Measurements from ENCODE around the gene TNS1. TPM values are rescaled to one million over a fixed set of nuclear protein-coding genes. Genes with fewer than 3 reads are reported as not detected.

The TNS1 gene
- total RNA-seq, 2 donors from 2014 or later = 0.27 to 5.1 TPM

DNA sequence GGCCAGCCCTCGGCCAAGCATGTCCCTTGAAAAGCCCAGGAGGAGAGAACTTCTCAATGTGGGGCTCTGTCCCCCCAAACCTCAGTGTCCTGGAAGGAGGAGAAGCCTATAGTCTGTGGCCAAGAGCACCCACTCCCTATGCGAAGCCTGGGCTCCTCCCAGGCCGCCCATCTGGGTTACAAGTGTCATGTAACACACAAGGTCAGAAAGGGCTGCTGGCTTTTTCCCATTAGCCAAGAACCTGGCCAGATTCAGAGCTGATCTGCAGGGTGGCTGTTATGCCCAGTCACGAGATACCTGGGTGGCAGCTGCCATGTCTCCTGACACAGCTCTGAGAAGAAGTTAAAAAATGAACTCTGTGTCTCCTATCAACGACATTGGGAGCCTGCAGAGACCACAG, 170.7 kb downstream of the TNS1 start:
- no peak overlapping the region for H3K27ac Mint-ChIP-seq
- no peaks in the 10 kb centered on the region for H3K36me3 Mint-ChIP-seq
- DNase-seq (ENCODE audit: low spot score in 2 of 2) (no peak), ATAC-seq (no peak)
- H3K9me3 Mint-ChIP-seq = no peaks in the 10 kb centered on the region

DNA sequence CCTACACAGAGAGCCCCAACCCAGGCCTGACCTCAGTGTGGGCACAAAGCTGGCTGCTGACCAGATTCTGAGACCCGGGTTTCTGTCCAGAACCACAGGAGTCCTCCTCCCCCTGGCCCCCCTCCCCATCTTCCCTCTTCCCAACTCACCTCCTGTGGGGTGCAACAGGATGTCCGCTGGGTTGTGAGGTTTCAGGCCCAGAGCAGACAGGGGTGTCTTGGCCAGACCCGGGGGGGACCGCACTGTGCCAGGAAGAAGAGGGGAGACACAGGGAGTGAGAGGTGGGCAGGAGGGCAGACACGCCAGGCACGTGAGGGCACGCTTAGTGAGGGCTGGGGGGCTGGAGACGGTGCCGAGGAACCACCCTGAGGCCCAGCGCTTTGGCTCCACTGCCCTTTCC, 171.5 kb downstream of the TNS1 start:
- no peak overlapping the region for H3K27ac Mint-ChIP-seq
- no peaks in the 10 kb centered on the region for H3K9me3 Mint-ChIP-seq
- DNase-seq (ENCODE audit: low spot score in 2 of 2) (no peak), ATAC-seq (no peak)
- no peaks in the 10 kb centered on the region for H3K36me3 Mint-ChIP-seq

- DNase-seq (ENCODE audit: low spot score in 2 of 2) (no peak), ATAC-seq (no peak)
- H3K27ac Mint-ChIP-seq = peak overlapping the region in 1 of 2 donors; percentile 36
- no peaks in the 10 kb centered on the region for H3K9me3 Mint-ChIP-seq
- H3K36me3 Mint-ChIP-seq = no peaks in the 10 kb centered on the region
Measured at GRCh38 chr2:217830807-217831206, 172.0 kb downstream of the TNS1 start.

- no peaks in the 10 kb centered on the region for H3K36me3 Mint-ChIP-seq
- H3K27ac Mint-ChIP-seq = no peak overlapping the region
- DNase-seq (ENCODE audit: low spot score in 2 of 2) = no peak
- ATAC-seq = no peak
- no peaks in the 10 kb centered on the region for H3K9me3 Mint-ChIP-seq
Measured at GRCh38 chr2:217830061-217830460, 172.7 kb downstream of the TNS1 start.

DNA sequence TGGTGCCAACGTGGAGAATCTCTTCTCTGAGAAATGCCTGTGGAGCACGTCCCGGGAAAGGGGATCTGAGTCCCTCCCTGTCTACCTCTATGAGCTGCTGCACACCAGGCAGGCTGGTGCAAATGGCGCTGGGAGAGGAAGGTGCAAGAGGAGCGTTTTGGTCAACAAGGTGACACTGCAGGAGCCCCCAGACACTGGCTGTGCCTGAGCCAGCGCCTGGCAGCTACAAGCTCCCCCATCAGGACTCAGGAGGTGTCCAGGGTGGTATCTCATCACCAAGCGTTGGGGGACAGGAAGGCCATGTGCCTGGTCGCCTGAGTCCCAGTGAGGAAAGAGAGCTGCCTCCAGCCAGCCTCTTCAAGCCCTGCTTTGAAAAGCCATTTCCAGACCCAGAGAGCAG, 173.4 kb downstream of the TNS1 start:
- no peaks in the 10 kb centered on the region for H3K9me3 Mint-ChIP-seq
- ATAC-seq = no peak
- no peak overlapping the region for H3K27ac Mint-ChIP-seq
- H3K36me3 Mint-ChIP-seq = no peaks in the 10 kb centered on the region
- DNase-seq (ENCODE audit: low spot score in 2 of 2) = no peak

GRCh38 chr2:217828336-217828735, 174.5 kb downstream of the TNS1 start:
- no peaks in the 10 kb centered on the region for H3K36me3 Mint-ChIP-seq
- no peak for DNase-seq (ENCODE audit: low spot score in 2 of 2)
- no peak for ATAC-seq
- no peak overlapping the region for H3K27ac Mint-ChIP-seq
- no peaks in the 10 kb centered on the region for H3K9me3 Mint-ChIP-seq

DNA sequence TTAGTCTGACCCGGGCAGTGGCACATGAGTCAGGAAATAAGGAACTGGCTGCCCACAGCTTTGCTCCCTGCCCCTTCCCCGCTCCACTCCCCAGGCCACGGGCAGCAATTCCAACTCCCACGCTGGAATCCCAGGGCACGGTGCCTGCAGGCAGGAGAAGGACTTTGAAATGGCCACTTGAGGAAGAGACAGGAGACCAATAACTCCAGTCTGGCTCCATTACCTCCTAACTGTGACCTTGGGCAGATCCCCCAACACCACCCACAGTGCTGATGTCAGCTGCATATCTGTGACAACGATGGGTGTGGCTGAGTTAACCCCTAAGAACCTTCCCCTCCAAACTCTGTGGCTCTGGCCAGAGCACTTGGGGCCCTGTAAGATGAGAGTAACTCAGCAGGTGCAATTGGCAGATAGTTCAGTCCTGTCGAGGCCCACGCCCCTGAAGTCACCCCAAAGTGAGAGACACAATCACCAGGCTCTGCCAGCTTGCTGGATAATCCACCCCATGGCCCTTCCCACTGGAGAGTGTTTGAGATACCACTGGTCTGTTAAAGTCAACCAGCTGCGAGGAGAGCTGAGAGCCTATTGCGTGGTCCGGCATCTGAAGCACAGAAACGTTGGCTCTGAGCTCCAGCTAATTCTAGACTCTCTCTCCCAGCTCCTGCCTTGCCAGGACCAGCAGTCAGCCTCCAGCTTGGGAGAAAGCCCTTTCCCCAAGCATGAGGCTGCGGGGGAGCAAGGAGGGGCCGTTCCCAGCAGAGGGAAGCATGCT, 175.2 kb downstream of the TNS1 start:
- no peak for DNase-seq (ENCODE audit: low spot score in 2 of 2)
- no peak for ATAC-seq
- H3K27ac Mint-ChIP-seq = no peak overlapping the region
- H3K36me3 Mint-ChIP-seq = no peaks in the 10 kb centered on the region
- H3K9me3 Mint-ChIP-seq = no peaks in the 10 kb centered on the region

- H3K27ac Mint-ChIP-seq = no peak overlapping the region
- DNase-seq (ENCODE audit: low spot score in 2 of 2) (no peak), ATAC-seq (no peak)
- no peaks in the 10 kb centered on the region for H3K36me3 Mint-ChIP-seq
- H3K9me3 Mint-ChIP-seq = no peaks in the 10 kb centered on the region
Measured at GRCh38 chr2:217826991-217827390, 175.8 kb downstream of the TNS1 start.

GRCh38 chr2:217826520-217826919, 176.3 kb downstream of the TNS1 start:
- Mint-ChIP-seq H3K9me3 (no peaks in the 10 kb centered on the region), H3K36me3 (no peaks in the 10 kb centered on the region), H3K27ac (no peak overlapping the region)
- ATAC-seq (no peak), DNase-seq (ENCODE audit: low spot score in 2 of 2) (no peak)

DNA sequence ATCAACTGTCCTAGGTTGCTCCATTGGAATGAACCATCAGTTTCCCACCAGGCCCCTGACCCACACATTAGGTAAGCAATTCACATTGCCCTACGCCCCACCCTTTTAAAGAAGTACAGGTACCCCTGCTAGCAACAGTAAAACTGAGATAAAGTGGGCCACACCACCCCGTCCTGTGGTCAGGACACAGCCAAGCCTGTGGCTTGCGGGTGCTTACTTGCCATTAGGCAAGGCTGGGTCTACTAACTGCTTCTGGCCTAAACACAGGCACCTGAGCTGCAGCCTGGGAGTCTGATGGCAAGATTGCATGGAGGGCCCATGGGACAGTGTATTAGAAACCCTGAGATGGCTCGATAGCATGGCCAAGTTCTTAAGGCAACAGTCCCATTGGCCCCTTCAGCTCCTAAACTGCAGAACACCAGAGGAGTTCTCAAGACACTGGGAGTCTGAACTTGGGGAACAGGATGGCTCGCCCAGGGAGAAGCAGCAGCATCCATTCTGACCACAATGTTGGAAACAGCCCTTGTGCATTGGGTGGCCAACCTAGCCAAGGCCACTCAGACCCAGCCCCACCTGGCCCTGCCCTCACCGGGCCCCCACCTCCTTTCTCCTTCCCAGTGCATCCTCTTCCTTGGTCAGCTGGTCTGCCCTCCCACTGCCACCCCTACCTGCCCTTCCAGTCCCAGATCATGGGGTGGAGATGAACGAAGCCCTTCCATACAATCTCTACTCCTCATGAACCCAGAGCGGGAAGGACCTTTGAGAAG, 177.1 kb downstream of the TNS1 start:
- no peaks in the 10 kb centered on the region for H3K36me3 Mint-ChIP-seq
- ATAC-seq (no peak), DNase-seq (ENCODE audit: low spot score in 2 of 2) (no peak)
- H3K27ac Mint-ChIP-seq = no peak overlapping the region
- no peaks in the 10 kb centered on the region for H3K9me3 Mint-ChIP-seq

DNA sequence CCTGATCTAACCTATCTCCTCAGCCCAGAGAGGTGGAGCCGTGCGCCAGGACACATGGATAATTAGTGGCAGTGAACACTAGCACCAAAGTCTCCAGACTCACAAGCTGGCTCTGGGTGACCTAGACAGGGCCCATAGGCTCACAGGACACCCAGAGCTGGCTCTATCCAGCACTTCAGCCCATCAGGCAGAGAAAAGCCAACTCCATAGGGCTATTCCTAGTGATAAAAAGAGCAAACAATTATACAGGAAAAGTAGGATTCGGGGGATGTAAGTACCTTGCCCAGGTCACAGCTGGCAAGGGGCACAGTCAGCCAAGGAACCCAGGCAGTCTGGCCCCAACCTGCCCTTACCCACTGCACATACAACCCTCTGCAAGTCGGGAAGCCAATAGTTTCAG, 178.6 kb downstream of the TNS1 start:
- Mint-ChIP-seq H3K27ac (no peak overlapping the region), H3K9me3 (no peaks in the 10 kb centered on the region), H3K36me3 (no peaks in the 10 kb centered on the region)
- DNase-seq (ENCODE audit: low spot score in 2 of 2) (no peak), ATAC-seq (no peak)

GRCh38 chr2:217823626-217824025, 179.2 kb downstream of the TNS1 start:
- no peak for ATAC-seq
- no peak overlapping the region for H3K27ac Mint-ChIP-seq
- DNase-seq (ENCODE audit: low spot score in 2 of 2) = no peak
- H3K36me3 Mint-ChIP-seq = no peaks in the 10 kb centered on the region
- H3K9me3 Mint-ChIP-seq = no peaks in the 10 kb centered on the region

GRCh38 chr2:217822296-217823252, 180.2 kb downstream of the TNS1 start:
- H3K9me3 Mint-ChIP-seq = no peaks in the 10 kb centered on the region
- H3K27ac Mint-ChIP-seq = peak overlapping the region in 1 of 2 donors; percentile 16
- ATAC-seq (no peak), DNase-seq (ENCODE audit: low spot score in 2 of 2) (no peak)
- no peaks in the 10 kb centered on the region for H3K36me3 Mint-ChIP-seq

DNA sequence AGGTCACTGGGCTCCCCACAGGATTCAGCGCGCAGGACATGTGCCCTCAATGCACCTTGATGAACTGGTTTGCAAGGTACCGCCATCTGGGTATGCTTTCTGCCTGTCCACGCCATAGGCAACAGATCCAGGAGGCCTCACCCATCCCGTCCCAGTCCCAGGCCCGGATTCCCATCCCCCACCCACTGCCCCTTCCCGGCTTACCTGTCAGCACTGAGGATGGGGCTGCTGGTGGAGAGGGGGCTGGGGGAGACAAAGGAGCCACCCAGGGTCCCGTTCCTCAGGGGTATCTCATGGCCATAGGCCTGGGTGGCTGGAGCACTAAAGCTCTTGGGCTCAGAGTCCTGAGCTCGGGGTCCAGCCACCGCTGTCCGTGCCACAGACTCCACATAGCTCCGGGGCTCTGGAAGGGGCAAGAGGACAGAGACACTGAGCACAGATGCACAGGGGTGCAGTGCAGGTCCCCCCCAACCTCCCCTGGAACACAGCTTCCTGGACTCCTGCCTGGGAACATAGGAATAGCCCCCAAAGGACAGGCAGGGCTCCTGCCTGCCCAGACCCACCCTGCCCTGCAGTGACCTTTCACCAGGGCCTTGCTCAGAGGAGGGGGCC, 181.2 kb downstream of the TNS1 start:
- DNase-seq (ENCODE audit: low spot score in 2 of 2) (no peak), ATAC-seq (no peak)
- Mint-ChIP-seq H3K9me3 (no peaks in the 10 kb centered on the region), H3K36me3 (no peaks in the 10 kb centered on the region), H3K27ac (no peak overlapping the region)

GRCh38 chr2:217820904-217821303, 181.9 kb downstream of the TNS1 start:
- DNase-seq (ENCODE audit: low spot score in 2 of 2) (no peak), ATAC-seq (no peak)
- Mint-ChIP-seq H3K27ac (no peak overlapping the region), H3K36me3 (no peaks in the 10 kb centered on the region), H3K9me3 (no peaks in the 10 kb centered on the region)

DNA sequence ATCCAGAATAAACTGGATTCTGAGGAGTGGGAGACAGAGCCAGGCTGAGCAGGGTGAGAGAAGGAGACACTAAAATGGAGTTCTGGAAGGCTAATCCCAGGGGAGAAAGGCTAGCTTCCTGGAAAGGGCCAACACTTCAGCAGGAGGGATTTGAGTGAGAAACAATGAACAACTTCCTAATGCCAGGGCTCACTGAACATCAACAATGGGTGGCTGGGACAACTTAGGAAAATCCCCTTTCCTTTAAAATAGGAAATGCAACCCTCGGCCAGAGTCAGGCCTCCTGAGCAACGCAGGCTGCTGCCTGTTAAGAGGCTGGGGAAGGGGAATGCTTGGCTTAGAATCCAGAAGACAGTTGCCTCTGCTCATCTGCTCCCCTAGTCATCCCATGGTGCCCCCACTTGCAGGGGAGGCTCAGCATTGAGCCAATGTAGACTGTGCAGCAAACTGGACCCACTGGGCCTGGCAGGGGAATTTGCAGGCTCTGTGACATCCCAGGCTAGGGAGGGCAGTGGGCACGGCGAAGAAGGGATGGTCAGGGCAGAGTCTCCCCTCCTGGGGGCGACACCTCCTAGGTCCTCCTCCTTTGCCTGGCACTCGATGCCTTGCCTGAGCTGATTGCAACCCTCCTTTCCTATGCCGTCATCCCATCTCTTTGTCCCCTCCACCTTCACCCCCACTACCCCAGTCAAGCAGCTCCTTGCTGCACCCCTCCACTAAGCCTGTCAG, 182.5 kb downstream of the TNS1 start:
- Mint-ChIP-seq H3K9me3 (no peaks in the 10 kb centered on the region), H3K36me3 (no peaks in the 10 kb centered on the region), H3K27ac (no peak overlapping the region)
- DNase-seq (ENCODE audit: low spot score in 2 of 2) (no peak), ATAC-seq (no peak)
